Calu3 (cell line): Measurements from ENCODE around the gene RAB19. TPM values are rescaled to one million over a fixed set of nuclear protein-coding genes. Genes with fewer than 3 reads are reported as not detected.

Source experiments
- BruUV-seq: library from RNA; stranded (reverse); fragments of 400-500 nt; replicated peaks from 2 replicates; lab custom pipeline; 2021; lab: Mats Ljungman, UMichigan
- CTCF ChIA-PET: fragments of 300-600 bp; sonication (Branson Sonifier 250); formaldehyde crosslinking; loops from one replicate; lab custom pipeline; 2022; ENCODE audit warnings: antibody characterized with exemption; lab: Charles Lee
- DNase-seq: peaks from one replicate; pipeline ENCODE4 v3.0.0; 2022
- H3K27ac Mint-ChIP-seq: one replicate; pipeline ENCODE4 v1.8.0; 2022; ENCODE audit warnings: mixed read lengths; ENCODE audit not compliant: unreplicated experiment
- H3K27me3 Mint-ChIP-seq: one replicate; pipeline ENCODE4 v1.8.0; 2022; ENCODE audit warnings: mixed read lengths; ENCODE audit not compliant: unreplicated experiment
- H3K36me3 Mint-ChIP-seq: one replicate; pipeline ENCODE4 v1.8.0; 2022; ENCODE audit warnings: mild to moderate bottlenecking, moderate library complexity, mixed read lengths; ENCODE audit not compliant: insufficient read depth, unreplicated experiment
- H3K4me1 Mint-ChIP-seq: one replicate; pipeline ENCODE4 v1.8.0; 2022; ENCODE audit warnings: mild to moderate bottlenecking, low read depth, mixed read lengths; ENCODE audit not compliant: unreplicated experiment
- H3K4me3 Mint-ChIP-seq: one replicate; pipeline ENCODE4 v1.8.0; 2022; ENCODE audit warnings: mild to moderate bottlenecking, low read depth, moderate library complexity, mixed read lengths; ENCODE audit not compliant: unreplicated experiment
- H3K9me3 Mint-ChIP-seq: one replicate; pipeline ENCODE4 v1.8.0; 2022; ENCODE audit warnings: low read depth, mixed read lengths; ENCODE audit not compliant: unreplicated experiment
- intact Hi-C: fragments of 100-400 bp; cut with micrococcal nuclease; formaldehyde crosslinking; loops from one replicate; pipeline ENCODE4 v1.10.0; 2022; ENCODE audit not compliant: unreplicated experiment
- total RNA-seq: library from RNA; stranded (reverse); gene quantifications from 2 replicates; pipeline ENCODE4 v1.2.3, GENCODE V29; 2022
- TF ChIP-seq, protein P1 (sequence below): fragments of 200-600 bp; IDR thresholded peaks from one replicate; pipeline ENCODE4 v1.8.0; 2022; ENCODE audit warnings: antibody characterized with exemption; ENCODE audit not compliant: unreplicated experiment

The RAB19 gene
- total RNA-seq, 1 experiment from 2014 or later, result 4.7 TPM

GRCh38 chr7:140418653-140419052 lies 14.8 kb downstream of the RAB19 start:
- Mint-ChIP-seq H3K9me3 (no peaks in the 10 kb centered on the region), H3K27me3 (no peaks in the 10 kb centered on the region), H3K4me1 (no peaks in the 10 kb centered on the region), H3K36me3 (no peaks in the 10 kb centered on the region), H3K4me3 (no peak overlapping the region), H3K27ac (no peak overlapping the region)
- TF ChIP-seq, protein P1, sequence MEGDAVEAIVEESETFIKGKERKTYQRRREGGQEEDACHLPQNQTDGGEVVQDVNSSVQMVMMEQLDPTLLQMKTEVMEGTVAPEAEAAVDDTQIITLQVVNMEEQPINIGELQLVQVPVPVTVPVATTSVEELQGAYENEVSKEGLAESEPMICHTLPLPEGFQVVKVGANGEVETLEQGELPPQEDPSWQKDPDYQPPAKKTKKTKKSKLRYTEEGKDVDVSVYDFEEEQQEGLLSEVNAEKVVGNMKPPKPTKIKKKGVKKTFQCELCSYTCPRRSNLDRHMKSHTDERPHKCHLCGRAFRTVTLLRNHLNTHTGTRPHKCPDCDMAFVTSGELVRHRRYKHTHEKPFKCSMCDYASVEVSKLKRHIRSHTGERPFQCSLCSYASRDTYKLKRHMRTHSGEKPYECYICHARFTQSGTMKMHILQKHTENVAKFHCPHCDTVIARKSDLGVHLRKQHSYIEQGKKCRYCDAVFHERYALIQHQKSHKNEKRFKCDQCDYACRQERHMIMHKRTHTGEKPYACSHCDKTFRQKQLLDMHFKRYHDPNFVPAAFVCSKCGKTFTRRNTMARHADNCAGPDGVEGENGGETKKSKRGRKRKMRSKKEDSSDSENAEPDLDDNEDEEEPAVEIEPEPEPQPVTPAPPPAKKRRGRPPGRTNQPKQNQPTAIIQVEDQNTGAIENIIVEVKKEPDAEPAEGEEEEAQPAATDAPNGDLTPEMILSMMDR, result no peak
- no TSS peak for BruUV-seq
- CTCF ChIA-PET, result interaction anchor here (0.5 to 0.7 kb wide), 2 partner anchors 38 to 278 kb away, joined by 4 read pairs; partner anchors contain the start of gene NDUFB2
- no peak for DNase-seq
- intact Hi-C loops, result no loop called here

GRCh38 chr7:140421521-140421920 lies 17.7 kb downstream of the RAB19 start:
- BruUV-seq, result no TSS peak
- intact Hi-C loops, result no loop called here
- CTCF ChIA-PET, result no interaction called here

DNA sequence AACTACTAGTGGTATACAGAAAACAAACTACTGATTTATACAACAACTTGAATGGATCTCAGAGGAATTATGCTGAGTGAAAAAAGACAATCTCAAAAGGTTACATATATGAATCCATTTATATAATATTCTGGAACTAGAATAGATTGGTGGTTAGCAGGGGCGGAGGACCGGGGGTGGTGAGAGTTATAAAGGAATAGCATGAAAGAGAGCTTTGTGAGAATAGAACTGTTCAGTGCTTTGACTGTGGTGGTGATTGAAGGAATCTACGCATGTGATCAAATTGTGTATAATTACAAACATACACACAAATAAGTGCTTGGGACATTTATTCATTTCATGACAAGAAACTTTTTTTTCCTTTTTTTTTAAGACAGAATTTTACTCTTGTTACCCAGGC lies 19.6 kb downstream of the RAB19 start:
- no peak overlapping the region for H3K27ac Mint-ChIP-seq
- intact Hi-C loops, result no loop called here
- H3K4me1 Mint-ChIP-seq, result no peaks in the 10 kb centered on the region
- H3K9me3 Mint-ChIP-seq, result no peaks in the 10 kb centered on the region
- no peaks in the 10 kb centered on the region for H3K27me3 Mint-ChIP-seq
- DNase-seq, result no peak
- no TSS peak for BruUV-seq
- CTCF ChIA-PET, result no interaction called here
- no peak overlapping the region for H3K4me3 Mint-ChIP-seq
- H3K36me3 Mint-ChIP-seq, result no peaks in the 10 kb centered on the region
- TF ChIP-seq, protein P1, result no peak

More at GRCh38 chr7:140421521-140421920, 17.7 kb downstream of the RAB19 start:
- Mint-ChIP-seq H3K4me3 (no peak overlapping the region), H3K27me3 (no peaks in the 10 kb centered on the region), H3K27ac (no peak overlapping the region), H3K36me3 (no peaks in the 10 kb centered on the region), H3K4me1 (no peaks in the 10 kb centered on the region), H3K9me3 (no peaks in the 10 kb centered on the region)
- TF ChIP-seq, protein P1, result no peak
- DNase-seq, result no peak

DNA sequence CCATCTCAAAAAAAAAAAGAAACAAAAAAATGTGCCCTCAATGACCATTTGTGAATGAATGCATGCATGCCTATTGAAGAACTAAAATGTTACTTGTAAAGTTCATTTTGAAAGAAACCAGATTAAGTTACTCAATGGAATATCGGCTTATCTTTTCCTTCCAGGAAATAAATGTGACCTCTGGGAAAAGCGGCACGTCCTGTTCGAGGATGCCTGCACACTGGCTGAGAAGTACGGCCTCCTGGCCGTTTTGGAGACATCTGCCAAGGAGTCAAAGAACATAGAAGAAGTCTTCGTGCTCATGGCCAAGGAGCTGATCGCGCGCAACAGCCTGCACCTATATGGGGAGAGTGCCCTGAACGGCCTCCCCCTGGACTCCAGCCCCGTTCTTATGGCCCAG lies 21.9 kb downstream of the RAB19 start:
- CTCF ChIA-PET, result interaction anchor here (0.6 kb wide), 1 partner anchor 116 kb away, joined by 3 read pairs; no protein-coding TSS in a partner anchor
- Mint-ChIP-seq H3K27ac (no peak overlapping the region), H3K9me3 (no peaks in the 10 kb centered on the region), H3K4me3 (no peak overlapping the region), H3K27me3 (no peaks in the 10 kb centered on the region), H3K4me1 (no peaks in the 10 kb centered on the region), H3K36me3 (no peaks in the 10 kb centered on the region)
- DNase-seq, result no peak
- TF ChIP-seq, protein P1, result no peak
- no TSS peak for BruUV-seq
- intact Hi-C loops, result no loop called here
